ENCODE data around the gene PIGC.

The PIGC gene

DNA sequence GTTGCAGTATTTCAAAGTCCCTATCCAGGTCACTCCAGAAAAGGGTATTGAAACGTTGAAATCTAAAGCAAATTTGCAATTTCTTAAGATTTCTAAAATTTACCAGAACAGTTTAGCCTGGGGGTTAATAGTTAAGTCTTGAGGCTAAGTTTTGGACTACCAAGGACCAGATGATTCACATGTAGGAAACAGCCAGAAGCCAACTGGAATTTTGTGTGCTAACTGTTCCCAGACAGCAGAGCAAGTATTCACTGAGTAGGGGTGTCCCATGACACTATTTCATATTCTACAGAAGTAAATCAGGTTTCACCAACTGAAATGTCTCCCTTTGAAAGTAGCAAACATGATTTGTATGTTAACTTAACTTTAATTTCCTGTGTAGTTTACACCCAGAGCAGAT, 34.9 kb downstream of the PIGC start:
- TF ChIP-seq, protein P1, sequence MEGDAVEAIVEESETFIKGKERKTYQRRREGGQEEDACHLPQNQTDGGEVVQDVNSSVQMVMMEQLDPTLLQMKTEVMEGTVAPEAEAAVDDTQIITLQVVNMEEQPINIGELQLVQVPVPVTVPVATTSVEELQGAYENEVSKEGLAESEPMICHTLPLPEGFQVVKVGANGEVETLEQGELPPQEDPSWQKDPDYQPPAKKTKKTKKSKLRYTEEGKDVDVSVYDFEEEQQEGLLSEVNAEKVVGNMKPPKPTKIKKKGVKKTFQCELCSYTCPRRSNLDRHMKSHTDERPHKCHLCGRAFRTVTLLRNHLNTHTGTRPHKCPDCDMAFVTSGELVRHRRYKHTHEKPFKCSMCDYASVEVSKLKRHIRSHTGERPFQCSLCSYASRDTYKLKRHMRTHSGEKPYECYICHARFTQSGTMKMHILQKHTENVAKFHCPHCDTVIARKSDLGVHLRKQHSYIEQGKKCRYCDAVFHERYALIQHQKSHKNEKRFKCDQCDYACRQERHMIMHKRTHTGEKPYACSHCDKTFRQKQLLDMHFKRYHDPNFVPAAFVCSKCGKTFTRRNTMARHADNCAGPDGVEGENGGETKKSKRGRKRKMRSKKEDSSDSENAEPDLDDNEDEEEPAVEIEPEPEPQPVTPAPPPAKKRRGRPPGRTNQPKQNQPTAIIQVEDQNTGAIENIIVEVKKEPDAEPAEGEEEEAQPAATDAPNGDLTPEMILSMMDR (conservative IDR thresholded peaks at IDR 0.05; ENCODE audit: low read depth): no peak
- ChIA-PET POLR2A (ENCODE audit: low non-redundant PET) (no interaction called here), CTCF (interaction anchor here (0.7 kb wide), 1 partner anchor 407 kb away, joined by 3 read pairs; no protein-coding TSS in a partner anchor)
- H3K27ac ChIP-seq: no peak overlapping the region
- DNase-seq (ENCODE audit: low spot score): no peak

DNA sequence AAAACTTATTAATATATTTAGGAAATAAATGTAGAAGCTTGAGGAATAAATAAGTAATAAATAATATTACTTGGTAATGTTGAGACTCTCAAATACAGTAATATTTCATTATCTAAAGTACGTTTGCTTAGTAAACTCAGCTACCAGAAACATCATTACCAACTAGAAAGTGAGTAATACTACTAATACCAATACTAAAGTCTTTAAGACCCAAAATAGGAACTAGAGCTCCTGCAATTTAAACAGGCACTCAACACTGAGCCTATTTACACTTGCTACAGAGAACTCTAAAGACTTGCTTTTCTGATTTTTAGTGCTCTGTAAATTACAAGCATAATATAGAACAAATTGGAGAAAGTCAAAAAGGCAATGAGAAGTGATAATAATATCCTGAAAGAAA, 36.9 kb downstream of the PIGC start:
- POLR2A ChIA-PET (ENCODE audit: low non-redundant PET): no interaction called here
- CTCF ChIA-PET: no interaction called here
- no peak overlapping the region for H3K27ac ChIP-seq
- TF ChIP-seq, protein P1 (conservative IDR thresholded peaks at IDR 0.05; ENCODE audit: low read depth): no peak
- DNase-seq (ENCODE audit: low spot score): no peak

DNA sequence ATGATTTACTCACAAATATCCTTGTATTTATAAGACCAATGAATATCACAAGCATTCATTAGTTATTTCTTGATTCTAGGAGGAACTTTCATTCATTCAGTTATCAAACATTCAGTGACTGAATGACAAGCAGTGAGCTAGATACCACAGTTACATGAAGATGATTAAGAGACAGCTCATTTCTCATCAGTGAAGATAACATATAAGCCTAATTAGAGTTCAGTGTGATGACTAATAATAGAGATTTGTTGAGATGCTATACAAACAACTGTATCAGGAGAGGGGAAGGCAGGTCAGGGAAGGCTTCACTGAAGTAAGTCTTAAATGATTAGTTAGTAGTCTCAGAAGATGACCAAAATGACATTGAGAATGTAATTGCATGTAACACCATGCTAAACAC, 38.0 kb downstream of the PIGC start:
- TF ChIP-seq, protein P1 (conservative IDR thresholded peaks at IDR 0.05; ENCODE audit: low read depth): no peak
- no peak for DNase-seq (ENCODE audit: low spot score)
- POLR2A ChIA-PET (ENCODE audit: low non-redundant PET): no interaction called here
- CTCF ChIA-PET: interaction anchor here (0.7 kb wide), 1 partner anchor 125 kb away, joined by 4 read pairs; no protein-coding TSS in a partner anchor
- no peak overlapping the region for H3K27ac ChIP-seq

DNA sequence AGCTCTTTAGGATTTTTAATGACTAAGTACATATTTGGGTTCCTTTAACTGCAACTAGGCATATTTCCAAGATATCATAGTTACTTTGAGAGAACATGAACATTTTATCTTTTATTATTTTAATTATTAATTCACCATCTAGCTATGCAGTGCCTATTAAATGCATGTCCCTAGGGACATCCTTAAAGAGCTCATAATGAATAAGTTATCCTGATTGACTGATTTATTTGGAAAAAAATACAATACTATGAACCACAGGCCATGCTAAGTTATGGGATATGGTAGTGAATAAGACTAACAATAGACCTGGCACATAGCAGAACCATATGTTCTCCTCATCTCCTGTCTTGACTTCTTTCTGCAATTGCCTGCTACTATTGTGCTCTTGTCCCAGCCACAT, 39.7 kb downstream of the PIGC start:
- CTCF ChIA-PET: no interaction called here
- DNase-seq (ENCODE audit: low spot score): no peak
- TF ChIP-seq, protein P1 (conservative IDR thresholded peaks at IDR 0.05; ENCODE audit: low read depth): no peak
- no peak overlapping the region for H3K27ac ChIP-seq
- POLR2A ChIA-PET (ENCODE audit: low non-redundant PET): no interaction called here

DNA sequence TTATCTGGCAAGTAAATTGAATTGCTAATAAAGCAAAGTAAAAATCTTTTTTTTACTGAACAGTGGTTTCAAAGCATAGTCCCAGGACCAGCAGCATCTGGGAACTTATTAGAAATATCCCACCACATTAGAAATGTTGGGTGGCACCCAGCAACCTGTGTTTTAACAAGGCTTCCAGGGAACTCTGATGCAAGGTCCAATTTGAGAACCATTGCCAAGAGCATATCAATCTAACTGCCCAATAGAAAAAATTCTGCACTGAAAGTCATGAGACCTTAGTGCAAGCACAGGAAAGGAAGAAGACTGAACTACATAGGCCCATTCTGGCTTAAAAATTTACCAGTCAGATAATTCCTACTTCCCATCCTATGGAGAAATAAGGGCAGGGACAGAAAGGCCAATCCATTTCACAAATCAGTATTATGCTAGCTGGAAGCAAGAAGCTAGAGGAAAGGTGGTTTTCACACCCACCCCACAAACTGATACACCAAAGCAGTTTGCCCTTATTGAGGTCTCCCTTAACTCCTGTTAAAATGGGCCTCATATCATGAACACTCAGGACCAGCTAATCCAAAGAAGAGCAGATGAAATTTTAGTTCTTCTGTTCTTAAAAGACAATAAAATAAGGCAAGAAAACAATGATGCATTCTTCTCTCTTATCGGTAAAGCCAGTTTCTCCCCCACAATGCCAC, 40.8 kb downstream of the PIGC start:
- CTCF ChIA-PET: interaction anchor here (0.6 kb wide), 3 partner anchors 17 to 217 kb away, joined by 3 to 5 read pairs (median 4); no protein-coding TSS in a partner anchor
- POLR2A ChIA-PET (ENCODE audit: low non-redundant PET): no interaction called here
- H3K27ac ChIP-seq: no peak overlapping the region

DNA sequence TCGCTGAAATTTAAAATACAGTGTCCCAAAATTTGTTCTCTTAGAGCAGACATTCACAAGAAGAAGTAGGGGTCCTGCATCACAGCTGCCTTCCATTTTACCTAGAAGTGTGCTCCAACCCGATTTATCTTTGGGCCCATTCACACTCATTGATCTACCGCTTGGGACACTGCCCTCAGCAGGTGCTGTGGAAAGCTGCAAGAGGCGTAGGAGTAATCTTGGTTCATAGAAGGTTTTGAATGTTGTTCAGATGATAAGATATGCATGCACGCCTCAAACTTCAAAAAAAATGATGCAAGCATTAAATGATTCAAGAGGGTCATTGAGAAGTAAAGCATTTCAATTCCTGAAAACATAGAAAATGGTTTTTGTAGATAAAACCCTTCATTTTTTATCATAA, 42.0 kb downstream of the PIGC start:
- no peak for DNase-seq (ENCODE audit: low spot score)
- H3K27ac ChIP-seq: no peak overlapping the region
- TF ChIP-seq, protein P1 (conservative IDR thresholded peaks at IDR 0.05; ENCODE audit: low read depth): no peak
- CTCF ChIA-PET: interaction anchor here (0.7 kb wide), 1 partner anchor 363 kb away, joined by 3 read pairs; no protein-coding TSS in a partner anchor
- POLR2A ChIA-PET (ENCODE audit: low non-redundant PET): no interaction called here

More for the DNA sequence above, 40.8 kb downstream of the PIGC start:
- TF ChIP-seq, protein P1 (conservative IDR thresholded peaks at IDR 0.05; ENCODE audit: low read depth): no peak
- DNase-seq (ENCODE audit: low spot score): no peak
